ENCODE measurements around the gene NAALADL2.

The NAALADL2 gene

DNA sequence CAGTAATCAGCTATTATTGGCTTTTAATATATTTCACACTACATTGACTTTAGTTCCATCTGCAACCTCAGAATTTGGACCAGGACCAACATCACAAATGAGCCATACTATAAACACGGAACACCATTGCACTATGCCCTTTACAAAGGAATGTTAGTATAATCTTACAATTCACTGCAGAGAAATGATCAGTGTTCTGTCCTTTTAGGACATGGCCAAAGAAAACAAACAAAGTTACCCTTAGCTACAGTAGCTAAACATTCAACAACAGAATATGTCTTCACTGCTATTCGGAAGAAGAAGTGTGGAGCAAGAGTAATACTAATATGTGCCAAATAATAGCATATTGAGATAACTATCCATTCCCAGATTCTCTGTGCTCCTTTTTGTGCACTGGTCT is 90.4 kb downstream of the NAALADL2 start:
- H3K4me1 ChIP-seq (ENCODE audit: low read length): no peaks in the 10 kb centered on the region
- H3K36me3 ChIP-seq (replicated peaks; ENCODE audit: low read depth, low read length): no peaks in the 10 kb centered on the region
- no peaks in the 10 kb centered on the region for H4K20me1 ChIP-seq (ENCODE audit: insufficient read depth, low read length)
- H3K9ac ChIP-seq (ENCODE audit: low read length): no peak overlapping the region
- no peaks in the 10 kb centered on the region for H3K27me3 ChIP-seq (ENCODE audit: low read depth, low read length)
- no peak overlapping the region for H3K4me2 ChIP-seq (ENCODE audit: low read length)
- TF ChIP-seq EZH2phosphoT487 (IDR thresholded peaks at IDR 0.05; ENCODE audit: low read depth) (no peak), CTCF (IDR thresholded peaks at IDR 0.05; ENCODE audit: low read depth, low read length) (no peak)
- no peak overlapping the region for H2AFZ ChIP-seq (ENCODE audit: low read depth, low read length)
- H3K27ac ChIP-seq (ENCODE audit: low read length): no peak overlapping the region
- H3K9me3 ChIP-seq (ENCODE audit: insufficient read depth, low read length): no peaks in the 10 kb centered on the region
- no peak overlapping the region for H3K4me3 ChIP-seq (ENCODE audit: low read length)
- no peaks in the 10 kb centered on the region for H3K79me2 ChIP-seq (ENCODE audit: low read length)

DNA sequence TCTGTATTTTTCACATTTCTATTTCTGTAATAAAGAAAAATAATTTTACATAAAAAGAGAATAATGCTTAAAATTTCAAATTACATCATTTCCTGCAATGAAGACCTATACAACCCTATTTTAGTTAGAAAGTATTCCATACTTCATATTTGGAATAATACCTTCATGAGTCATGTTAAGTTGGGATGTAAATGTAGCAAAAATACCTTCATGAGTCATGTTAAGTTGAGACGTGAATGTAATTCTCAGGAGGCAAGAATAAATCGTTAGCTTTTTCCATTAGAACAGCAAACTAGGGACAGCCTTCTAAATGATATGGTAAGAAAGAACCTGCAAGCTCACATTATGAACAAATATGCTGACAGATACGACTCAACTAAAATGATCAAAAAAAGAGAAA is 91.9 kb downstream of the NAALADL2 start:
- Histone ChIP-seq H3K36me3 (replicated peaks; ENCODE audit: low read depth, low read length) (no peaks in the 10 kb centered on the region), H3K4me2 (ENCODE audit: low read length) (no peak overlapping the region), H4K20me1 (ENCODE audit: insufficient read depth, low read length) (no peaks in the 10 kb centered on the region), H3K27ac (ENCODE audit: low read length) (no peak overlapping the region), H2AFZ (ENCODE audit: low read depth, low read length) (no peak overlapping the region), H3K27me3 (ENCODE audit: low read depth, low read length) (no peaks in the 10 kb centered on the region), H3K4me1 (ENCODE audit: low read length) (no peaks in the 10 kb centered on the region), H3K4me3 (ENCODE audit: low read length) (no peak overlapping the region), H3K79me2 (ENCODE audit: low read length) (no peaks in the 10 kb centered on the region), H3K9ac (ENCODE audit: low read length) (no peak overlapping the region), H3K9me3 (ENCODE audit: insufficient read depth, low read length) (no peaks in the 10 kb centered on the region)
- TF ChIP-seq CTCF (IDR thresholded peaks at IDR 0.05; ENCODE audit: low read depth, low read length): no peak
- TF ChIP-seq EZH2phosphoT487 (IDR thresholded peaks at IDR 0.05; ENCODE audit: low read depth): no peak

DNA sequence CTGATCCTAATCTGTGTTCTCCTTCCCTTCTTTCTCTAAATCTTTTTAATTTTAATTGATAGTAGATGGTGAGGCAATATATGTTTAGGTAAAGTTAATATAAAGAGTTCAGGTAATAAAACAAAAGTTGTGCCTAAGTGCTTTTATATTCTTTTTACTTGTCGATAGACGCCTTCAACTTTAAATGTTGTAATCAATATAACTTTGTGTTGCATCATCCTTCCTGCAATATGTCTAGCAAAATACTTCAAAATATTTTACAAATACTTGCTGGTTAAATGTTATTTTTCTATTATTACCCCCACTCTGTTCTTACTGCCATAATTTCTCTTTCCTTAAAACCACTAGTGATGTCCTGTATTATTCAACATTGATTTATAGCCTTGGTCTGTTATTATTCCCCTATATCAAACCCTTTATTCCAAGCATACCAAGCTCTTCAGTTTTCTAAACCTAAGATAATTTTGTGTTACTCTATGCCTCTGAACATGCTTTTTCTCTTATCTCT is 92.4 kb downstream of the NAALADL2 start:
- Histone ChIP-seq H3K27me3 (ENCODE audit: low read depth, low read length) (no peaks in the 10 kb centered on the region), H3K9me3 (ENCODE audit: insufficient read depth, low read length) (no peaks in the 10 kb centered on the region), H3K79me2 (ENCODE audit: low read length) (no peaks in the 10 kb centered on the region), H4K20me1 (ENCODE audit: insufficient read depth, low read length) (no peaks in the 10 kb centered on the region), H3K4me1 (ENCODE audit: low read length) (no peaks in the 10 kb centered on the region), H3K27ac (ENCODE audit: low read length) (no peak overlapping the region), H3K4me2 (ENCODE audit: low read length) (no peak overlapping the region), H3K36me3 (replicated peaks; ENCODE audit: low read depth, low read length) (no peaks in the 10 kb centered on the region), H3K4me3 (ENCODE audit: low read length) (no peak overlapping the region), H3K9ac (ENCODE audit: low read length) (no peak overlapping the region), H2AFZ (ENCODE audit: low read depth, low read length) (no peak overlapping the region)
- TF ChIP-seq CTCF (IDR thresholded peaks at IDR 0.05; ENCODE audit: low read depth, low read length) (no peak), EZH2phosphoT487 (IDR thresholded peaks at IDR 0.05; ENCODE audit: low read depth) (no peak)

GRCh38 chr3:174953068-174953467 is 93.9 kb downstream of the NAALADL2 start:
- Histone ChIP-seq H3K4me2 (ENCODE audit: low read length) (no peak overlapping the region), H3K27ac (ENCODE audit: low read length) (no peak overlapping the region), H3K4me1 (ENCODE audit: low read length) (no peaks in the 10 kb centered on the region), H3K36me3 (replicated peaks; ENCODE audit: low read depth, low read length) (no peaks in the 10 kb centered on the region), H2AFZ (ENCODE audit: low read depth, low read length) (no peak overlapping the region), H4K20me1 (ENCODE audit: insufficient read depth, low read length) (no peaks in the 10 kb centered on the region), H3K4me3 (ENCODE audit: low read length) (no peak overlapping the region), H3K79me2 (ENCODE audit: low read length) (no peaks in the 10 kb centered on the region), H3K9ac (ENCODE audit: low read length) (no peak overlapping the region), H3K27me3 (ENCODE audit: low read depth, low read length) (no peaks in the 10 kb centered on the region), H3K9me3 (ENCODE audit: insufficient read depth, low read length) (no peaks in the 10 kb centered on the region)
- TF ChIP-seq CTCF (IDR thresholded peaks at IDR 0.05; ENCODE audit: low read depth, low read length) (no peak), EZH2phosphoT487 (IDR thresholded peaks at IDR 0.05; ENCODE audit: low read depth) (no peak)

All from OCI-LY3 (cell line).